ENCODE results near the gene MAPRE3. TPM values are rescaled to one million over a fixed set of nuclear protein-coding genes. Genes with fewer than 3 reads are reported as not detected.

Gene MAPRE3
- 12.3 to 16.4 TPM (median 14.0 TPM) in 5 replicates for total RNA-seq (2022; extraction: Qiagen RNA extraction; ENCODE audit: low read depth)

GRCh38 chr2:26970244-26970927 lies at the start of gene MAPRE3:
MAPRE3 (plus strand) TSS chr2:26970637; CDS start chr2:27022219, 51,582 bp downstream.

GRCh38 chr2:27032495-27033252 lies 62.2 kb downstream of the MAPRE3 start, which contains the start of gene TMEM214:
TMEM214 (plus strand) TSS chr2:27032965; CDS start chr2:27033016, 51 bp downstream.

GRCh38 chr2:27050996-27051901 lies 80.8 kb downstream of the MAPRE3 start, which contains the start of gene AGBL5:
AGBL5 (plus strand) TSS chr2:27051668; CDS start chr2:27052959, 1,291 bp downstream.

GRCh38 chr2:27071277-27071989 lies 101.0 kb downstream of the MAPRE3 start, which contains the start of gene OST4:
OST4 (minus strand) TSS chr2:27071654.

Other genes starting within 250 kb of the MAPRE3 start
- gene SLC35F6, start 206.4 kb upstream of the MAPRE3 start, total RNA-seq (2022; extraction: Qiagen RNA extraction; ENCODE audit: low read depth): 36.2 to 45.2 TPM (median 40.6 TPM) in 5 replicates
- gene CENPA, start 184.6 kb upstream of the MAPRE3 start, total RNA-seq (2022; extraction: Qiagen RNA extraction; ENCODE audit: low read depth): 47.2 to 64.0 TPM (median 55.1 TPM) in 5 replicates
- gene DPYSL5, start 122.5 kb upstream of the MAPRE3 start, total RNA-seq (2022; extraction: Qiagen RNA extraction; ENCODE audit: low read depth): 3.2 to 8.0 TPM (median 4.0 TPM) in 5 replicates
- 52.2 to 69.6 TPM (median 67.5 TPM) in 5 replicates for gene TMEM214, start 62.3 kb downstream of the MAPRE3 start, total RNA-seq (2022; extraction: Qiagen RNA extraction; ENCODE audit: low read depth)
- 29.3 to 32.7 TPM (median 31.2 TPM) in 5 replicates for gene AGBL5, start 81.0 kb downstream of the MAPRE3 start, total RNA-seq (2022; extraction: Qiagen RNA extraction; ENCODE audit: low read depth)
- 547 to 603 TPM (median 568 TPM) in 5 replicates for gene OST4, start 101.0 kb downstream of the MAPRE3 start, total RNA-seq (2022; extraction: Qiagen RNA extraction; ENCODE audit: low read depth)
- gene EMILIN1, start 108.0 kb downstream of the MAPRE3 start, total RNA-seq (2022; extraction: Qiagen RNA extraction; ENCODE audit: low read depth): 0.33 to 0.69 TPM (median 0.57 TPM) in 5 replicates
- 6.9 to 9.7 TPM (median 8.9 TPM) in 5 replicates for gene KHK, start 116.1 kb downstream of the MAPRE3 start, total RNA-seq (2022; extraction: Qiagen RNA extraction; ENCODE audit: low read depth)
- gene CGREF1, start 148.5 kb downstream of the MAPRE3 start, total RNA-seq (2022; extraction: Qiagen RNA extraction; ENCODE audit: low read depth): 7.3 to 9.3 TPM (median 8.3 TPM) in 5 replicates
- 0.75 to 1.5 TPM (median 1.3 TPM) in 5 replicates for gene ABHD1, start 153.2 kb downstream of the MAPRE3 start, total RNA-seq (2022; extraction: Qiagen RNA extraction; ENCODE audit: low read depth)
- gene PREB, start 164.0 kb downstream of the MAPRE3 start, total RNA-seq (2022; extraction: Qiagen RNA extraction; ENCODE audit: low read depth): 46.4 to 65.5 TPM (median 62.6 TPM) in 5 replicates
- not detected in 5 replicates for gene PRR30, start 168.8 kb downstream of the MAPRE3 start, total RNA-seq (2022; extraction: Qiagen RNA extraction; ENCODE audit: low read depth)
- not detected in 5 replicates for gene TCF23, start 178.4 kb downstream of the MAPRE3 start, total RNA-seq (2022; extraction: Qiagen RNA extraction; ENCODE audit: low read depth)
- 207 to 224 TPM (median 215 TPM) in 5 replicates for gene ATRAID, start 241.4 kb downstream of the MAPRE3 start, total RNA-seq (2022; extraction: Qiagen RNA extraction; ENCODE audit: low read depth)
- gene SLC5A6, start 241.6 kb downstream of the MAPRE3 start, total RNA-seq (2022; extraction: Qiagen RNA extraction; ENCODE audit: low read depth): 64.9 to 70.5 TPM (median 69.7 TPM) in 5 replicates
- 50.1 to 70.8 TPM (median 60.1 TPM) in 5 replicates for gene CAD, start 246.7 kb downstream of the MAPRE3 start, total RNA-seq (2022; extraction: Qiagen RNA extraction; ENCODE audit: low read depth)